Mesenchymal stem cell (in vitro differentiated cells and primary cell): ENCODE data around the gene TMEM52.

Experiments used
- DNase-seq: peaks from one replicate; pipeline ENCODE4 v3.0.0-alpha.2; 2013
- H2AFZ ChIP-seq: one replicate; pipeline ENCODE4 v1.6.1; 2013; ENCODE audit warnings: low read depth, mild to moderate bottlenecking, control low read depth, inconsistent platforms, low read length, moderate library complexity
- H2AK5ac ChIP-seq: 2 replicates; pipeline ENCODE4 v1.6.1; 2013; ENCODE audit warnings: low read length, moderate library complexity, mild to moderate bottlenecking, inconsistent platforms; ENCODE audit not compliant: severe bottlenecking
- H2BK120ac ChIP-seq: one replicate; pipeline ENCODE4 v1.6.1; 2013; ENCODE audit warnings: low read depth, mild to moderate bottlenecking, inconsistent platforms, low read length, moderate library complexity
- H2BK12ac ChIP-seq, 2 experiments: one replicate each; pipeline ENCODE4 v1.6.1; 2013; ENCODE audit warnings: inconsistent platforms in 2 of 2, low read length in 2 of 2, mild to moderate bottlenecking in 2 of 2, moderate library complexity in 2 of 2, control low read depth in 1 of 2
- H2BK15ac ChIP-seq: one replicate; pipeline ENCODE4 v1.6.1; 2013; ENCODE audit warnings: mild to moderate bottlenecking, low read depth, inconsistent platforms; ENCODE audit not compliant: poor library complexity, severe bottlenecking
- H2BK5ac ChIP-seq: 2 replicates; pipeline ENCODE4 v1.6.1; 2013; ENCODE audit warnings: low read depth, mild to moderate bottlenecking, low read length, control low read depth, inconsistent platforms; ENCODE audit not compliant: poor library complexity, severe bottlenecking
- H3K14ac ChIP-seq, 2 experiments: one replicate each; pipeline ENCODE4 v1.6.1; 2013; ENCODE audit warnings: inconsistent platforms in 2 of 2, low read length in 2 of 2, control low read depth in 1 of 2, mild to moderate bottlenecking in 1 of 2, moderate library complexity in 1 of 2
- H3K18ac ChIP-seq, 2 experiments: one replicate each; pipeline ENCODE4 v1.6.1; 2013; ENCODE audit warnings: inconsistent platforms in 2 of 2, low read length in 2 of 2, control low read depth in 1 of 2, low read depth in 1 of 2, mild to moderate bottlenecking in 1 of 2
- H3K23ac ChIP-seq, 2 experiments: one replicate each; pipeline ENCODE4 v1.6.1; 2013; ENCODE audit warnings: inconsistent platforms in 2 of 2, low read length in 2 of 2, mild to moderate bottlenecking in 2 of 2, moderate library complexity in 2 of 2, control low read depth in 1 of 2
- H3K27ac ChIP-seq: 2 replicates; pipeline ENCODE4 v1.5.1; 2013; ENCODE audit warnings: mild to moderate bottlenecking, moderate library complexity, low read length, control low read depth, inconsistent platforms; ENCODE audit not compliant: poor library complexity, severe bottlenecking
- H3K27me3 ChIP-seq, 2 experiments: 2 replicates each; pipeline versions ENCODE4 v1.6.1 to v1.7.0; 2013; ENCODE audit warnings: low read length in 2 of 2, mild to moderate bottlenecking in 2 of 2, moderate library complexity in 2 of 2, control low read depth in 1 of 2, inconsistent platforms in 1 of 2; ENCODE audit not compliant: control insufficient read depth in 1 of 2, insufficient read depth in 1 of 2
- H3K36me3 ChIP-seq, 2 experiments: 2 replicates each; pipeline versions ENCODE4 v1.6.1 to v1.7.0; 2013; ENCODE audit warnings: low read length in 2 of 2, control low read depth in 1 of 2, inconsistent platforms in 1 of 2, low read depth in 1 of 2, mild to moderate bottlenecking in 1 of 2; ENCODE audit not compliant: insufficient read depth in 2 of 2, control insufficient read depth in 1 of 2
- H3K4ac ChIP-seq, 2 experiments: one replicate each; pipeline ENCODE4 v1.6.1; 2013; ENCODE audit warnings: inconsistent platforms in 2 of 2, low read length in 2 of 2, mild to moderate bottlenecking in 2 of 2, moderate library complexity in 2 of 2, control low read depth in 1 of 2, low read depth in 1 of 2
- H3K4me1 ChIP-seq: 2 replicates; pipeline ENCODE4 v1.6.1; 2013; ENCODE audit warnings: low read depth, low read length, control low read depth; ENCODE audit not compliant: control insufficient read depth, insufficient read depth
- H3K4me2 ChIP-seq: 2 replicates; pipeline ENCODE4 v1.6.1; 2013; ENCODE audit warnings: low read length, mild to moderate bottlenecking, inconsistent platforms; ENCODE audit not compliant: poor library complexity, severe bottlenecking
- H3K4me3 ChIP-seq, 2 experiments: 2 replicates each; pipeline versions ENCODE4 v1.5.1 to v1.7.0; 2013; ENCODE audit warnings: low read length in 2 of 2, mild to moderate bottlenecking in 2 of 2, control low read depth in 1 of 2, low read depth in 1 of 2; ENCODE audit not compliant: insufficient read depth in 1 of 2
- H3K79me1 ChIP-seq: replicated peaks from 2 replicates; pipeline ENCODE4 v1.6.1; 2013; ENCODE audit warnings: mild to moderate bottlenecking, control low read depth, low read length, inconsistent platforms; ENCODE audit not compliant: poor library complexity, severe bottlenecking
- H3K9ac ChIP-seq: 2 replicates; pipeline ENCODE4 v1.7.0; 2013; ENCODE audit warnings: mild to moderate bottlenecking, low read length, moderate library complexity
- H3K9me3 ChIP-seq: 2 replicates; pipeline ENCODE4 v1.7.0; 2013; ENCODE audit warnings: mild to moderate bottlenecking, low read length; ENCODE audit not compliant: control insufficient read depth
- H4K8ac ChIP-seq: one replicate; pipeline ENCODE4 v1.6.1; 2013; ENCODE audit warnings: inconsistent platforms, mild to moderate bottlenecking, low read length, moderate library complexity
- H4K91ac ChIP-seq: one replicate; pipeline ENCODE4 v1.6.1; 2013; ENCODE audit warnings: mild to moderate bottlenecking, low read length, inconsistent platforms
- WGBS: methylation state at CpG from one replicate; pipeline ENCODE4 v1.1.7; 2013; ENCODE audit warnings: mixed read lengths; 5-methylcytosine and 5-hydroxymethylcytosine counted together

TMEM52 gene

DNA sequence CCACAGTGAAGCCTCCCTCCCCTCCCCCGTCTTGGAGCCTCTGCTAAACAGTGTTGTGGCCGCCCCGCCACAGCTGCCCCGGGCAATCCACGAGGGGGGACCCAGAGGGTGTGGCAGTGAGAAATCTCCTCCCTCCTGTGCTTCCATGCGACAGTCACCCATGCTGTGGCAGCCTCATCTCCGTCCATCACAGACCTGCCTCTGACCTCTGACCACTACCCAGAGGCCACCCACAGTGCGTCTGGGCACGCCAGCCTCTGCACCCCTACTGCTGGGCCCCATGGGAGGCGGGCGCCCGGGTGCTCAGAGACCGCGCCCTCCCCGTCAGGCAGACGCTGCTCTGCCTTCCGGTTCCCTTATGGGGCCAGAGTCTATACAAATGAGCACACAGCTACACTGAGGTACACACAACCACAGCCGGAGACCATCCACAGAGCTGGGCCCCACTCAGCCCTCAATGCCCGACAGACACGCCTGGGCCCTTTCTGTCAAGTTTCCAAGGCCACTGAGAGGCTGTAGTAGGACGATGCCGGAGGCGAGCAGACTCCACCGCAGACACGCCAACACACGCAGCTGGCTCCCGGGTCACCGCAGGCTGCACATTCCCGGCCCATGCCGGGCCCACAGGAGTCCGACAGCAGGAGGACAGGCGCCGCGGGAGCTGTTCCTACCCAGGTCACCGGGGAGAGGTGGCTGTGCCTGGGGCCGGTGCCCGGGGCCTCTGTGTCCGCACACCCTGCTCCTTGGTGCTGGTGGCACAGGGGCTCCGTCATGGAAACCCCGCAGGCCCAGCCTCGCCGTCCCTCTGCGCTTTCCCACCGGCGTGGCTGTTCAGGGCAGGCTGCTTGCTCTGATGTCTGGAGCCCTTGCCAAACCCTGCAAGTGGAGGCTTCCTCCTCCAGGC is 23.9 kb upstream of the TMEM52 start:
- 87% methylated on average over 45 of the region's 45 CpGs for WGBS

DNA sequence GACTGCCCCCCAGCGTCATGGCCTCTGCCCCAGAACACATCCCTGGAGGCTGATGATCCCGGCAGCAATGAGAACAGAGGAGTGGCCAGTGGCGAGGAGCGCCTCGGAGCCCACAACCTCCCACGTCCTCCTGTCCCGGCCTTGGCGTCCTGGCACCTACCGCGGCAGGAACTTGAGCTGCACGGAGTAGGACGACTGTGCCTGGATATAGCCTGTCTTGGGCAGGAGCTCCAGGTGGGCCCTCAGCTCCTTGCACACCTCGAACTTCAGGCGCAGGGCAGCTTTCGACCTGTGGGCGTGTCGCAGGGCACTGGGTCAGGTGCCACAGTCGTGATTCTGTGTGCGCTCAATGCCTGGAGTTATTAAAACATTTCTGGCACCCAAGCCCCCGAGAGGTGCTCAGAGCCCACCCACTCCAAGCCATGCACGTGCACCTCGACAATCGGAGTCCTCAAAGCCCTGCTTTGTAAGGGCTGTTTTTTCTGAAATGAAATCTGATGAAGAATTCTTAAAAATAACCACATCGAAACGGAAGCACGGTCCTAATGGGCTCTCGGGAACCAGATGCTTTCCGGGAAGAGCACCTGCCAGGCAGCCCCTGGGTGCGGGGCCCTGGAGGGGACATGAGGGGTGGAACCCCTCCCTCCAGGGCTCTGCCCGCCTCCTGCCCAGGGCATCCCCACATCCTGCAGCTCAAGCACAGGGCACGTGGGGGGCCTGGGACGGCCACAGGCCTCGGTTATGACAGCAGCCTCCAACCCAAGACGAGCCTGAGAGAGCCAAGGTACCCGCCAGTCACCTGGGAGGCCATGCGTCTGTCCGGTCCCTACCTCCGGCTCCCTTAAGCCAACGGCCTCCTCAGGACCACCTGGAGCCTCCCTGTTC is 23.0 kb upstream of the TMEM52 start:
- Histone ChIP-seq H2AFZ (no peak overlapping the region), H2BK15ac (no peak overlapping the region), H2AK5ac (no peak overlapping the region), H3K9me3 (no peaks in the 10 kb centered on the region), H3K4me3 (peak overlapping the region in 1 of 2 experiments; percentile 10), H4K8ac (no peak overlapping the region), H3K23ac (no peak overlapping the region), H3K4ac (no peak overlapping the region), H3K14ac (no peak overlapping the region), H3K4me1 (peaks cover 11% of the 10 kb centered on the region), H3K4me2 (no peak overlapping the region), H3K79me1 (no peaks in the 10 kb centered on the region), H2BK120ac (no peak overlapping the region), H3K18ac (no peak overlapping the region), H2BK5ac (no peak overlapping the region), H3K27ac (no peak overlapping the region), H3K27me3 (peaks cover 4 to 91% of the 10 kb centered on the region in 2 experiments), H4K91ac (no peak overlapping the region), H2BK12ac (no peak overlapping the region), H3K9ac (no peak overlapping the region), H3K36me3 (no peaks in the 10 kb centered on the region)
- 87% methylated on average over 39 of the region's 39 CpGs for WGBS
- DNase-seq, result no peak

More for the DNA sequence above, 23.9 kb upstream of the TMEM52 start:
- Histone ChIP-seq H2BK120ac (no peak overlapping the region), H3K14ac (no peak overlapping the region), H3K79me1 (no peaks in the 10 kb centered on the region), H3K4ac (no peak overlapping the region), H2BK12ac (no peak overlapping the region), H3K4me2 (no peak overlapping the region), H3K18ac (no peak overlapping the region), H2AFZ (no peak overlapping the region), H2BK5ac (no peak overlapping the region), H3K27me3 (peaks cover 7 to 89% of the 10 kb centered on the region in 2 experiments), H3K9ac (no peak overlapping the region), H3K27ac (no peak overlapping the region), H3K36me3 (no peaks in the 10 kb centered on the region), H4K8ac (no peak overlapping the region), H3K9me3 (no peaks in the 10 kb centered on the region), H2AK5ac (no peak overlapping the region), H3K4me3 (no peak overlapping the region), H3K23ac (no peak overlapping the region), H4K91ac (no peak overlapping the region), H3K4me1 (peaks cover 8% of the 10 kb centered on the region), H2BK15ac (peak overlapping the region; percentile 29)
- no peak for DNase-seq

GRCh38 chr1:1941211-1941841 is 22.2 kb upstream of the TMEM52 start:
- no peak overlapping the region for H2AK5ac ChIP-seq
- H4K91ac ChIP-seq, result no peak overlapping the region
- H3K4me1 ChIP-seq, result peaks cover 11% of the 10 kb centered on the region
- no peak overlapping the region for H3K4me3 ChIP-seq
- H2BK5ac ChIP-seq, result no peak overlapping the region
- no peak overlapping the region for H2BK15ac ChIP-seq
- no peaks in the 10 kb centered on the region for H3K9me3 ChIP-seq
- no peak overlapping the region for H3K4me2 ChIP-seq
- H3K27me3 ChIP-seq, result peaks cover 7 to 89% of the 10 kb centered on the region in 2 experiments
- H3K27ac ChIP-seq, result no peak overlapping the region
- 78% methylated on average over 19 of the region's 19 CpGs for whole genome bisulfite sequencing
- H3K9ac ChIP-seq, result no peak overlapping the region
- H3K14ac ChIP-seq, result no peak overlapping the region
- no peak overlapping the region for H2BK120ac ChIP-seq
- DNase-seq, result no peak
- H3K23ac ChIP-seq, result no peak overlapping the region
- H3K36me3 ChIP-seq, result no peaks in the 10 kb centered on the region
- H4K8ac ChIP-seq, result no peak overlapping the region
- no peak overlapping the region for H2BK12ac ChIP-seq
- no peaks in the 10 kb centered on the region for H3K79me1 ChIP-seq
- H2AFZ ChIP-seq, result no peak overlapping the region
- no peak overlapping the region for H3K18ac ChIP-seq
- no peak overlapping the region for H3K4ac ChIP-seq

DNA sequence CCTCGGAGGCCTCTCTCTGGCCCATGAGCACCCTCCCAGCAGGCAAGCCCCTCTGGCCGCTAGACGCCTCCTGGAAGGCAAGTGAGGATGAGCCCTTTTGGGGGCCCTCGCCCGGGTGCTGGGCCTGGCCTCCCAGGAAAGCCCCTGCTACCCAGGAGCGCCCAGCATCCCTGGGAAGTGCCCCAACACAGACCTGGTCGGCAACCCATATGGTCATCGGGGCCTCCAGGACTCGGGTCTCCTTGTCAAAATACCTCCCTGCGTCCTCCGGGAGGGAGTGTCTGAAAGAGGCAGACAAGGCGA is 21.0 kb upstream of the TMEM52 start:
- Histone ChIP-seq H3K4me3 (no peak overlapping the region), H2BK12ac (no peak overlapping the region), H3K79me1 (no peaks in the 10 kb centered on the region), H3K27me3 (peaks cover 7 to 79% of the 10 kb centered on the region in 2 experiments), H3K14ac (no peak overlapping the region), H3K9me3 (no peaks in the 10 kb centered on the region), H3K23ac (no peak overlapping the region), H2AK5ac (no peak overlapping the region), H4K91ac (no peak overlapping the region), H3K4ac (no peak overlapping the region), H2AFZ (no peak overlapping the region), H2BK5ac (no peak overlapping the region), H3K4me2 (no peak overlapping the region), H3K18ac (no peak overlapping the region), H2BK15ac (no peak overlapping the region), H2BK120ac (no peak overlapping the region), H3K4me1 (peaks cover 9% of the 10 kb centered on the region), H4K8ac (no peak overlapping the region), H3K27ac (no peak overlapping the region), H3K36me3 (no peaks in the 10 kb centered on the region), H3K9ac (no peak overlapping the region)
- DNase-seq, result no peak
- WGBS, result 93% methylated on average over 12 of the region's 12 CpGs
